IPS DF 4.7 (cell line): ENCODE results near the gene UNC5B.
"Not testable (repeated sequence)": the region's sequence is repeated elsewhere in the genome, so short reads cannot be mapped to it uniquely, and the experiment has no call there.

Experiments
- DNase-seq: peaks from one replicate; pipeline ENCODE4 v3.0.0-alpha.2; 2013; ENCODE audit warnings: low spot score; ENCODE audit errors: extremely low read depth

UNC5B gene

DNA sequence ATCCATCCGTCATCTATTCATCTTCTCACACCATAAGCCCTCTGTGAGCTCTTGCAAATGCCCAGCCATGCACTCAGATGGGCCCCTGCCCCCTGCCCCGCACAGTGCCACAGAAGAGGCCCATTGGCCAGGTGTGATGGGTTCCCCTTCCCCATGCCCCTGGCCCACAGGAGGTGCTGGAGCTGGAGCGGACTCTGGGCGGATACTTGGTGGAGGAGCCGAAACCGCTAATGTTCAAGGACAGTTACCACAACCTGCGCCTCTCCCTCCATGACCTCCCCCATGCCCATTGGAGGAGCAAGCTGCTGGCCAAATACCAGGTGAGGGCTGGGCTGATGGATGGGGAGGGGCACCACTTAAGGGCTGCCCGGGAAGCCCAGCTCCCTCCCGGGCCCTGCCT, 83.3 kb downstream of the UNC5B start:
- DNase-seq: no peak

DNA sequence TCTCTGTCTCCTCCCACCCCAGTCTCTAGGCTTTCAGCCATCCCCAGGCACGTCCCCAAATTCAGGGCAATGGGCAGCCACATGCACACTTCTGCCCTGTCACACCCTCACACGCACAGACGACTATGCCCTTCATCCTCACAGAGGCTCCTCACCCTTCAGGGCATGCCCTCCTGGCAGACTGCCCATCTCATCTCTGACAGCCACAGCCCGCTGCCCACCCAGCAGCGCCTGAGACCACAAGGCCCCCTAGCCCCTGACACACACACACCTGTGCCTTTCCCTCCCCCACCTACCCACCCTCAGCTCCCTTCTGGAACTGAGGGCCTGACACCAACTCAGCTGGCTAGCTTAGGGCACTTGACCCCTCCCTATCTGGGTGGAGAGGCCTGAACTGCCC, 83.7 kb downstream of the UNC5B start:
- no peak for DNase-seq

DNA sequence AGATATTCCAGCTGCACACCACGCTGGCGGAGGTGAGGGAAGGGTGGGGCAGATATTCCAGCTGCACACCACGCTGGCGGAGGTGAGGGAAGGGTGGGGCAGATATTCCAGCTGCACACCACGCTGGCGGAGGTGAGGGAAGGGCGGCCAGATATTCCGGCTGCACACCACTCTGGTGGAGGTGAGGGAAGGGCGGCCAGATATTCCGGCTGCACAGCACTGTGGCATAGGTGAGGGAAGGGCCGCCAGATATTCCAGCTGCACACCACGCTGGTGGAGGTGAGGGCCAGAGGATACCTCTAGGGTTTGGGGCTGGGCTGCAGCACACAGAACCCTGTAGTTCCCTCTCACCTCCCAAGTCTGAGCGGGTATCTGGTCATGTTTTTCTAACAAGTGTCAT, 84.4 kb downstream of the UNC5B start:
- DNase-seq: not testable (repeated sequence)

DNA sequence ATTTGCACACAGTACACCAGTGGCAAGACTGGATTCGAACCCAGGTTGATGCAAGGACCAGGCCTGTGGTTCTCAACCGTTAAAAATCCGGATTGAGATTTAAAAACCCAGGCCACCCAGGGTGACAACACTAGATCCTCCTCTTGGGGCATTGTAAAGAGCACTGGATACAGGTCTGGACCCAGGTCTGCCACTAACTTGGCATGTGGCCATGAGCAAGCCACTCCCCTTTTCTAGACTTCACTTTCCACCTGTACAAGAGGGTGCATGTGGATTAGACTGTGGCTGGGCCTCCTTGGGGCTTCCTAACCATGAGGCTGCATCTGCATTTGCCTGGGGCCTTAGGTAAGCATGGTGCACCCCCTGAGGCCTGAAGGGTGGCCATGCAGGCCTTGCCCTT, 85.0 kb downstream of the UNC5B start:
- DNase-seq: no peak

GRCh38 chr10:71299071-71299785, 86.9 kb downstream of the UNC5B start:
- DNase-seq: no peak

GRCh38 chr10:71300555-71301370, 88.4 kb downstream of the UNC5B start:
- DNase-seq: no peak

GRCh38 chr10:71301371-71301916, 89.1 kb downstream of the UNC5B start:
- DNase-seq: no peak

DNA sequence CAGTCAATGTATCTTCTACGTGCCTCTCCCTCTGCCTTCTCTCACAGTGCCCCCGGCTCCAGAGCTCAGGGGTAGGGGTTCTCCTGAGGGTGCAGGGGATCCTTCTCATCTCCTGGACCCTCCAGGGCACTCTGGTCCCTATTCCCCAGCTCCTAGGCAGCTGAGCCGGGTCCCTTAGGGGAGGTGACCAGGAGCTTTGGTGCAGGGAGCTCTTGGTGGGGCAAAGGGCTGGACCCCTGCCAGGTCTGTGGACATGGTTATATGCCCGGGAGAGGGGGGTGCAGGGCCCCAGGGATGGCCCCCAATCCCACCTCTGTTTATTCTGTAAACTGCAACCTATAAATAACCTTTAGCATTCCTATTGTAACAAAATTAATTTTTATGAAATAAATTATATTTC, 90.1 kb downstream of the UNC5B start:
- no peak for DNase-seq

GRCh38 chr10:71302874-71303568, 90.7 kb downstream of the UNC5B start:
- DNase-seq: no peak

DNA sequence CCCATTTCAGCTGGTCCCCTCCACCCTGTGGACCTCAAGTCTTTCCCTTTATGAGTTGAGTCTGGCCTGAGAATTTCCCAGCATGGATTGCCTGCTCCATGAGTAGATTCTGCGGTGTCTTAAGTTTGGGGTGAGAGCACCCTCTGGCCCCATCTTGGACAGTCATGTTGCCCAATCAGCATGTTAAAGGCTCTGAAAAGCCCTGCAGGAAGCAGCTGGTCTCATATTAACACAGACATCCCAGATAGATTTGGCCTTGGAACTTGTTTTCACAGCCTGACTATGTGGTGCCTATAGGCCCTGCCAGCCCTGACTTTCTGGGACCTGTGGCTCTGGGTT, 91.2 kb downstream of the UNC5B start:
- no peak for DNase-seq

GRCh38 chr10:71304914-71305313, 92.5 kb downstream of the UNC5B start:
- DNase-seq: no peak

DNA sequence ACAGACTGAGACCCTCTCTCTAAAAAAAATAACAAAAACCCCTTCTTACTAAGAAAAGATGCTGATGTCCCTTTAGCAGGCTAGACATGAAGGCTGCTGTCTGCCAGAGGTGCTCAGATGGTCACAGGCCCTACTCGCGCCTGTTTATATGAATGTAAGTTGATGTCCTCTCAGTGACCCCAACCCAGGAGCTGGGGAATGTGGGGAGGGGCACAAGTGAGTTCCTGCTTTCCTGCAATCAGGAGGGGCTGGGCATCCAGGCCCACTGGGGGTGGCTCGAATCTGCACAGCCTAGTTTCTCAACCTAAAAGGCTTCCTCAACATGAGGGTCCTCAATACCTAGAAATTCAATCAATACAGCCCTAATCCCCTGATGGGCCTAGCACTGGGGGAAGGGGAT, 94.6 kb downstream of the UNC5B start:
- DNase-seq: no peak

DNA sequence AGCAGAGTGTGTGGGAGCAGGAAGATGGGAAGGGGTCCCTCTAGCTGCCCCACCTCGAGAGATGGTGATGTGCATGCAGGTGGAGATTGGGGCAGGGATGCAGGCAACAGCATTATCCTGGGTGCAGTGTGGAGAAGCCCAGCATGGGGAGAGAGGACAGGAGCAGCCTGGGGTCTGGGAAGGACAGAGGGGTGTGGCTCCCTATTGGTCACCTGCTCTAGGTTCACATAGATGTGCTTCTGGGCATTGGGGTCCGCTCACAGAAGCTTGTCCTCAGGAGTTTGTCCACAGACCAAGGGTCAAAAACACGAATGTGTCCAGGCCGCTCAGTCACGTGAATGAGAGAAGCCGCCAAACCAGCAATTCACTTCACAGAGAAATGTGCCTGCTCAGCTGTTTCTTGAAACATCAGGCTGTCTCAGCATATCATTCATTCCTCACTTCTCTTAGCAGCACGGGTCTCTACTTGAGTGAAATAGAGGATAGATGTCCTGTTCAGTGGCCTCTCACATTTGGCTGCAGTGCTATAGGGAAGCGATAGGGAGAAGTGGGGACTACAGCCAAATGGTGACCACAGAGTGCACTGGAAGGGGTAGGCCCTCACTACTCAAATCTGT, 95.2 kb downstream of the UNC5B start:
- no peak for DNase-seq

DNA sequence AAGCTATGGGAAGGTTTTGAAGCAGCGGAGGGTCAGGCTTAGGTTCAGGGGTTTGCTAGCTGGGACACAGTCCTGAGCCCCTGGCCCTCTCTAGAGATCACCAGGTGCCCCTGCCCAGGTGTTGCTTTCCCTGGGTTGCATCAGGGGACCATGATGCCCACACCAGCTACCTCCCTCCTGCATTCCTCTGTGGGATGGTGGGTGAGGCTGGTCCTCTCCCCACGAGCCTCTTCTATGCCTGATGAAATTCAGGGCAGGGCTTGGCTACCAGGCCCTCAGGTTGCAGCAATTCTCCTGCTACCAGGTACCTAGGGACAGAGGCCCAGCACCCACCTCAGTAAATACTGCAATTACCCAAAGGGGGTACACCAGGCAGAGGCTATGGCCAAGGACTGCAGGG, 95.9 kb downstream of the UNC5B start:
- no peak for DNase-seq

- DNase-seq: no peak
These were observed 96.6 kb downstream of the UNC5B start for GRCh38 chr10:71308985-71309384.

DNA sequence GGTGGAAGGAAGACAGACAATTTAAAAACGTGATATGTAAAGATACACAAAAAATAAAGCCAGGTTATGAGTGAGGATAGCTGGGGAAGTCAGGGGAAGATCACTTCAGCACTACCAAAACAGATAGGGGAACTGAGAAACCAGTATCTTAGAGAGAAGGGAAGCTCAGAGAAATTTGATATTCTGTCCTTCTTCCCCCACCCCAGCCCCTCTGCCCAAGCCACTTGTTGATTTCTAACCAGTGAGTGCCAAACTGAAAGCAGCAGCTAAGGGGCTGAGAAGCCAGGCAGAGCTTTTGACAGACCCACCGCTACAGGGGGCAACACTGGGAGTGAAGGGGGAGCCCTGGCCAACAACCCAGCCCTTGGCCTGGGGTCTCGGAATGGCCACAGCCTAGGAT, 97.5 kb downstream of the UNC5B start:
- DNase-seq: no peak

DNA sequence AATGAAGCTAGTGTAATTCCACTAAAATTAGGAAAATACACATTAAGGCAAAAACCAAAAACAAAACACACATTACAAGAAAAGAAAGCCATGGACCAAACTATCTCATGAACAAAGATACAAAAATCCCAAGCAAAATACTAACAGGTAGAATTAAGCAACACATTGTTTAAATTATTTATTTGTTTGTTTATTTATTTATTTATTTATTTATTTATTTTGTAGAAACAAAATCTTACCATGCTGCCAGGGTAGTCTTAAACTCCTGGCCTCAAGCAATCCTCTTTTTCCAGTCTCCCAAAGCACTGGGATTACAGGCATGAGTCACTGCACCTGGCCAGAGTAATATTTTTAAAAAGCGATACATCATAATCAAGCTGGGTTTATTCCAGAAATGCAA, 99.8 kb downstream of the UNC5B start:
- no peak for DNase-seq

GRCh38 chr10:71312811-71313789, 100.7 kb downstream of the UNC5B start:
- DNase-seq: no peak

DNA sequence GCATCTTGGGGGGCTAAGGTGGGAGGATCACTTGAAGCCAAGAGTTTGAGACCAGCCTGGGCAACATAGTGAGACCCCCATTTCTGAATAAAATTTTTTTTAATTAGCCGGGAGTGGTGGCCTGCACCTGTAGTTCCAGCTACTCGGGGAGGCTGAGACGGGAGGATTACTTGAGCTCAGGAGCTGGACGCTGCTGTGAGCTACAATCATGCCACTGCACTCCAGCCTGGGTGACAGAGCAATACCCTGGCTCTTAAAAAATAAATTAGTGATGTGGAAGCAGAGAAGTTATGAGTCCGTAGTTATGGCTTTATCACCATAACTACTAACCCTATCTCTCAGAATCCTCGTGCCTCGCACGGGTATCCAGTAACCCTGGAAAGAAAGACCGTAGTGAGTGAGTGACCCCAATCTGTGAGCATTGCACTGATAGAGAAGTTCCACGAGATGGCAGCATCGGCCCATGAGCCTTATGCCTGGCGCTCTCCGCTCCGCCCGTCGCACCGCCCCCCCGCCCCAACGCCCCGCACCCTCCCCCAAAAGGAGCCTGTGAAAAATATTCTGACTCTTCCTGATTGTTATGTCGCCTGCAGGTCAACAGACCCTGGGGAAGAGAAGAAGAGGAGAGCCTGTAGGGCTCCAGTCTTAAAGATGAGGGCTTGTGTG, 101.8 kb downstream of the UNC5B start:
- no peak for DNase-seq

- DNase-seq: no peak
These were observed 102.4 kb downstream of the UNC5B start for GRCh38 chr10:71314694-71315225.
